ENCODE data around the gene MROH7. TPM values are rescaled to one million over a fixed set of nuclear protein-coding genes. Genes with fewer than 3 reads are reported as not detected.

The MROH7 gene
- total RNA-seq, 1 experiment from 2014 or later, result not detected

- Histone ChIP-seq H3K79me2 (ENCODE audit: low read depth) (peaks cover 1% of the 10 kb centered on the region; the same call in 1 of the 2 replicates), H3K9me3 (ENCODE audit: insufficient read depth, low read depth) (no peaks in the 10 kb centered on the region), H3K9me2 (ENCODE audit: insufficient read depth) (no peaks in the 10 kb centered on the region), H3K4me1 (replicated peaks; ENCODE audit: insufficient read depth) (0 out of 2 replicates have a peak, but pooled peaks cover 5% of the 10 kb centered on the region), H3K36me3 (ENCODE audit: low read depth) (peaks cover 50% of the 10 kb centered on the region), H3K27ac (no peak overlapping the region), H3K27me3 (ENCODE audit: insufficient read depth, low read depth) (no peaks in the 10 kb centered on the region), H4K20me1 (ENCODE audit: insufficient read depth) (no peaks in the 10 kb centered on the region), H3F3A (ENCODE audit: insufficient read depth, low read depth) (no peaks in the 10 kb centered on the region; the same call in 1 of the 2 replicates), H3K4me3 (no peak overlapping the region), H3K4me2 (no peak overlapping the region), H2AFZ (no peak overlapping the region)
- no TSS peak for BruUV-seq (replicated peaks)
- DNase-seq, result no peak
- CTCF ChIA-PET, result interaction anchor here (0.5 kb wide), 1 partner anchor 235 kb away, joined by 3 read pairs; no protein-coding TSS in a partner anchor
- intact Hi-C loops (cut with micrococcal nuclease; ENCODE audit: unreplicated experiment), result no loop called here
- POLR2A ChIA-PET (ENCODE audit: unreplicated experiment), result no interaction called here
- no peak for TF ChIP-seq CTCF (conservative IDR thresholded peaks at IDR 0.05)
- no peak for TF ChIP-seq EZH2 (IDR thresholded peaks at IDR 0.05; ENCODE audit: low read depth)
Observed at GRCh38 chr1:54723985-54724384, 82.4 kb downstream of the MROH7 start.

- POLR2A ChIA-PET (ENCODE audit: unreplicated experiment), result interaction anchor here (0.5 kb wide), 1 partner anchor 24 kb away, joined by 3 read pairs; no protein-coding TSS in a partner anchor
- no peak for TF ChIP-seq CTCF (conservative IDR thresholded peaks at IDR 0.05)
- TF ChIP-seq EZH2 (IDR thresholded peaks at IDR 0.05; ENCODE audit: low read depth), result no peak
- no TSS peak for BruUV-seq (replicated peaks)
- Histone ChIP-seq H3K4me3 (no peak overlapping the region), H3K27me3 (ENCODE audit: insufficient read depth, low read depth) (no peaks in the 10 kb centered on the region), H3K4me2 (no peak overlapping the region), H4K20me1 (ENCODE audit: insufficient read depth) (no peaks in the 10 kb centered on the region), H3K79me2 (ENCODE audit: low read depth) (no peaks in the 10 kb centered on the region), H3K9me3 (ENCODE audit: insufficient read depth, low read depth) (no peaks in the 10 kb centered on the region), H3K9me2 (ENCODE audit: insufficient read depth) (no peaks in the 10 kb centered on the region), H3F3A (ENCODE audit: insufficient read depth, low read depth) (no peaks in the 10 kb centered on the region; the same call in 1 of the 2 replicates), H3K27ac (no peak overlapping the region), H3K36me3 (ENCODE audit: low read depth) (peaks cover 52% of the 10 kb centered on the region), H3K4me1 (replicated peaks; ENCODE audit: insufficient read depth) (0 out of 2 replicates have a peak, but pooled peaks cover 5% of the 10 kb centered on the region), H2AFZ (no peak overlapping the region)
- intact Hi-C loops (cut with micrococcal nuclease; ENCODE audit: unreplicated experiment), result no loop called here
- no peak for DNase-seq
- CTCF ChIA-PET, result no interaction called here
Observed at GRCh38 chr1:54724771-54725170, 83.2 kb downstream of the MROH7 start.

GRCh38 chr1:54728027-54728426 is 86.4 kb downstream of the MROH7 start:
- H3F3A ChIP-seq (ENCODE audit: insufficient read depth, low read depth), result no peaks in the 10 kb centered on the region
- TF ChIP-seq EZH2 (IDR thresholded peaks at IDR 0.05; ENCODE audit: low read depth), result no peak
- no peak for TF ChIP-seq CTCF (conservative IDR thresholded peaks at IDR 0.05)
- DNase-seq, result no peak
- BruUV-seq (replicated peaks), result no TSS peak
- no peak overlapping the region for H3K27ac ChIP-seq
- no peak overlapping the region for H3K4me3 ChIP-seq
- intact Hi-C loops (cut with micrococcal nuclease; ENCODE audit: unreplicated experiment), result no loop called here
- H3K9me3 ChIP-seq (ENCODE audit: insufficient read depth, low read depth), result no peaks in the 10 kb centered on the region
- no peaks in the 10 kb centered on the region for H3K9me2 ChIP-seq (ENCODE audit: insufficient read depth)
- no peak overlapping the region for H2AFZ ChIP-seq
- H3K79me2 ChIP-seq (ENCODE audit: low read depth), result no peaks in the 10 kb centered on the region
- peaks cover 36% of the 10 kb centered on the region for H3K36me3 ChIP-seq (ENCODE audit: low read depth)
- no peaks in the 10 kb centered on the region for H4K20me1 ChIP-seq (ENCODE audit: insufficient read depth)
- H3K4me2 ChIP-seq, result no peak overlapping the region
- no peaks in the 10 kb centered on the region for H3K4me1 ChIP-seq (replicated peaks; ENCODE audit: insufficient read depth)
- POLR2A ChIA-PET (ENCODE audit: unreplicated experiment), result no interaction called here
- CTCF ChIA-PET, result interaction anchor here (0.6 kb wide), 1 partner anchor 13 kb away, joined by 9 read pairs; the partner anchor contains the start of gene TTC4
- no peaks in the 10 kb centered on the region for H3K27me3 ChIP-seq (ENCODE audit: insufficient read depth, low read depth)

Measured in PC-9 (cell line).